ENCODE data around the gene LOXHD1.

The LOXHD1 gene

GRCh38 chr18:46445522-46446313 is 211.3 kb downstream of the LOXHD1 start:
- no peak for DNase-seq

DNA sequence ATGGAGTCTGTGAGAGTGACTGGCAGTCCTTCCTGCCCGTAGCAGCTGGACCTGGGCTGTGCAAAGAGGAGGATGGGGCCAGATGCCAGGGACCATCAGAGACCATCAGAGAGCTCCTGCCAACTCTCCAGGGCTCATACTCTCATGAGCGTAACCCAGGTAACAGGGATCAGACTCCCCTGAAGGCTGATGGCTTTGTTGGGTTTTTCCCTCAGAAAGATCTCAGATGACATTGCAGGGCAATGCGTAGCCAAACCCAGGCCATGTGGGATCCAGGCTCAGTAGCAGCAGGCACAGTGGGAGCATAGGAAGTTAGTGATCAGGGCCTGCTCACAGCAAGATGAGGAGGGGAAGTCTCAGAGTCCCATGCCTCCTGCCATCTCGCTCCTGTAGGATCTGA is 218.0 kb downstream of the LOXHD1 start:
- no peak for DNase-seq

DNA sequence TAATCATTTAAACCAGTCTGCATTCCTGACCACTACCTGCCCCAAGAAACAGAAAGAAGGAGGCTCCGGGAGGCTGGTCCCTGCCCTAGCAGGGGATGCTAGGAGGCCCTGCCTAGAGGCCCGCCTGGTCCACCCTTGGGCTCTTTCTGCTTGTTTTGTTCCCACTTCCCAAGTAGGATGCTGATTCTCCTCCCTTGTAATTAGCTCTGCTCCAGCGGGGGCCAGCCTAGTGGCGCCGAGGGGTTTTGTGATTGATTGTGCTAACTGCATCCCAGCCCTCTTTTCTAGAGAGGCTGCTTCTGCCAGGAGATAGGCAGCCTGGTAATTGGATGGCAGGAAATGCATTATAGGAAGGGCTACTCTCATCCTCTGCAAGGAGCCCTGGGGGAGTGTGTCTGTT is 220.0 kb downstream of the LOXHD1 start:
- DNase-seq: no peak

GRCh38 chr18:46436621-46437020 is 220.4 kb downstream of the LOXHD1 start:
- DNase-seq: no peak

GRCh38 chr18:46435031-46435430 is 222.0 kb downstream of the LOXHD1 start:
- DNase-seq: no peak

- DNase-seq: no peak
Observed at GRCh38 chr18:46434629-46435028, 222.4 kb downstream of the LOXHD1 start.

- no peak for DNase-seq
Observed at GRCh38 chr18:46433121-46433826, 223.7 kb downstream of the LOXHD1 start.

DNA sequence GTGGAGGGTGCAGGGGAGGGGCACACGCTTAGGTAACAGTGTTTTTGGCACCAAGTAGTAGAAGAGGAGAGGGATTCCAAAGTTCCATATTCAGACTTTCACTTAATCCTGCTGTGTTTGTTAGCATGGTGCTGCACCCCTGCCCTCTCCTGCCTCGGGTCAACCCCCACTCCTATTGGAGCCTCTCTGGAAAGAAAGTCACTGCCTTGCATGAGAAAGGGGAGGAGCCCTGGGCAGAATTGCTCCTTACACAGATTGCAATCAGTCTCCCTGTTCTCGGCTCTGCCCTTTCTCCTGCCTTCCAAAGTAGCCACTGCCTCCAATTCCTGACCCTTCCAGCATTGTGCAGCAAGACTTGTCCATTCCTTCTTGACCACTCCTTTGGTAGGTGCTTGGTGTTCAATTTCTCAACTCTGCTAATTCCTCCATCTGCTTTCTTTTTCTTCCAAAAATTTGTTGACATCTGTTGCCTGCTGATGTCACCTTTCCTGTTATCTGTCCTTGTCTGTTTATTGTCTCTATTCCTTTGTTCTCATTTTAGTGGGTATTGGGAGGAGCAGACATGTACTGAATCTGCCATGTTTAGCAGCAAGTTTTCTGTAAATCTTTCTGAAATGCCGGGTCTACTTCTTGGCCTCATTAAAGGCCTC is 225.4 kb downstream of the LOXHD1 start:
- no peak for DNase-seq

- no peak for DNase-seq
Observed at GRCh38 chr18:46429649-46430224, 227.3 kb downstream of the LOXHD1 start.

GRCh38 chr18:46429130-46429529 is 227.9 kb downstream of the LOXHD1 start:
- DNase-seq: no peak

- DNase-seq: no peak
Observed at GRCh38 chr18:46428368-46428767, 228.7 kb downstream of the LOXHD1 start.

GRCh38 chr18:46427216-46427995 is 229.6 kb downstream of the LOXHD1 start:
- no peak for DNase-seq

Measured in NCI-H1436 treated with DMSO at 0.1 percent for 48 hours (cell line).